ENCODE results near the gene NPC1.

Gene NPC1

GRCh38 chr18:23506393-23506792 lies 79.9 kb downstream of the NPC1 start:
- H3K9me3 ChIP-seq (replicated peaks; ENCODE audit: low read length): no peaks in the 10 kb centered on the region
- H3K27me3 ChIP-seq (ENCODE audit: control insufficient read depth, insufficient read depth, low read length): no peaks in the 10 kb centered on the region
- H3K4me3 ChIP-seq (ENCODE audit: low read length): no peak overlapping the region
- no peak overlapping the region for H3K4me2 ChIP-seq (ENCODE audit: low read length)
- no peak overlapping the region for H3K9ac ChIP-seq (ENCODE audit: low read depth, low read length)
- peaks cover 14% of the 10 kb centered on the region for H3K4me1 ChIP-seq (ENCODE audit: control insufficient read depth, insufficient read depth, low read length)
- peaks cover 32% of the 10 kb centered on the region for H3K36me3 ChIP-seq (ENCODE audit: insufficient read depth, low read length)

GRCh38 chr18:23504720-23505119 lies 81.6 kb downstream of the NPC1 start:
- Histone ChIP-seq H3K4me3 (ENCODE audit: low read length) (peak overlapping the region; percentile 99), H3K4me1 (ENCODE audit: control insufficient read depth, insufficient read depth, low read length) (peaks cover 14% of the 10 kb centered on the region), H3K9ac (ENCODE audit: low read depth, low read length) (peak overlapping the region; percentile 94), H3K9me3 (replicated peaks; ENCODE audit: low read length) (no peaks in the 10 kb centered on the region), H3K36me3 (ENCODE audit: insufficient read depth, low read length) (peaks cover 26% of the 10 kb centered on the region), H3K4me2 (ENCODE audit: low read length) (peak overlapping the region; percentile 99), H3K27me3 (ENCODE audit: control insufficient read depth, insufficient read depth, low read length) (no peaks in the 10 kb centered on the region)

DNA sequence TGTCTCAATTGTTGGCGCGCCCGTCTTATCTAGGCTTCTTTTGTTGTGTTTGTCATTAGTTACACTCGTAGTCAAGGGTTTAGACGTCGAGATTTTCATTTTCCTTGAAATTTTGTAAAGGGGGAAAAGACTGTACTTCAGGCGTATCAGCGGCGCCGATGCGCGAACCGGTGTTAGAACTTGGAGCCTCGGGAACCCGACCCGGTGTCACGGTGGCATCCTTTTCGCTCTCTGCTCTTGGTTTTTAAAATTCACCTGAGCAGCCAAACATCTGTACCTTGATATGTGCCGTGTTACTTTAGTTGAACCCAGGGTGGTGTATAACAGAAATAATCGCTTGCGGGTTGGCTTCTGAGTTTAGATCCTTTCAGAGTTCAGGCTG lies 82.4 kb downstream of the NPC1 start:
- Histone ChIP-seq H3K27me3 (ENCODE audit: control insufficient read depth, insufficient read depth, low read length) (no peaks in the 10 kb centered on the region), H3K9me3 (replicated peaks; ENCODE audit: low read length) (no peaks in the 10 kb centered on the region), H3K4me1 (ENCODE audit: control insufficient read depth, insufficient read depth, low read length) (peaks cover 14% of the 10 kb centered on the region), H3K36me3 (ENCODE audit: insufficient read depth, low read length) (peaks cover 26% of the 10 kb centered on the region), H3K9ac (ENCODE audit: low read depth, low read length) (peak overlapping the region; percentile 94), H3K4me2 (ENCODE audit: low read length) (peak overlapping the region; percentile 99), H3K4me3 (ENCODE audit: low read length) (peak overlapping the region; percentile 99)

DNA sequence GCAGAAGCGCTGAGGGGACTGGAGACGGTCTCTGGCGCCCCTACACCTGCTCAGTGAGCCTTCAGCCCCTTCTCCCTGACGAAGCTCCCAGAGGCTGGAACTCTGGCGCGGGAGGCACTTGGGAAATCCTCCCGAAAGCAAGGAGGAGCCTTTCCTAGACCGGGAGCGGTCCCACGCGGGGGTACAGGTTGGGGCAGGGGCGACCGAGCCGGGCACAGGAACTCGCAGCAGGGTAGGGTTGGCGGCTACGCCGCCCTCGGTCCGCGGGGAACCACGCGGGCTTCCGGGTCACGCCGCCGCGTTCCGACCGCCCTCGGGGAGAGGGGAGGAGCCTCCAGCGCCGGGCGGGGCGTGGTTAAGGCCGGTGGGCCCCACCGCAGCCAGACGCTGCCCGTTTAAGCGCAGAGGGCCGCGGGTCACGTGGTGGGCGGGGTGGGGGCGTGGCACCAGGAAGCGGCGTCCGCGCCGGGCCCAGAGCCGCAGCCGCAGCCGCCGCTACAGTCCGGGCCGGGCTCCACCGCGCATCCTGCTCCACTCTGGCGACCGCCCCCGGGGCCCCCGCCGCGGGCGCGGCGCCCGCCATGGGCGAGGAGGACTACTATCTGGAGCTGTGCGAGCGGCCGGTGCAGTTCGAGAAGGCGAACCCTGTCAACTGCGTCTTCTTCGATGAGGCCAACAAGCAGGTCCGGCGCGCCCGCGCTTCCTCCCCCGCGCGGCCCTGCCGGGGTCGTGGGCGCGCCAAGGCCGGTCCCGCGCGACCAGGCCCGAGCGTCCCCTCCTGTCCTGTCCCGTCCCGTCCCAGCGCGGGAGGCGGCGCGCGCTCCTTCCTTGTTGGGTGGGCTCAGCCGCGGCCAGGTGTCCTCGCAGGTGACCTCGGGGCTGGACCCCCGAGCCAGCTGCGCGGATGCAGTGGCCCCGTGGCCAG lies 83.0 kb downstream of the NPC1 start, which contains the start of gene RMC1:
RMC1 (plus strand) TSS at position 474 of the 925 bp plus-strand sequence; CDS start at position 582, 108 bp downstream.
- Histone ChIP-seq H3K4me1 (ENCODE audit: control insufficient read depth, insufficient read depth, low read length) (peaks cover 14% of the 10 kb centered on the region), H3K9me3 (replicated peaks; ENCODE audit: low read length) (no peaks in the 10 kb centered on the region), H3K4me3 (ENCODE audit: low read length) (peak within 1 kb of the TSS; percentile 99), H3K9ac (ENCODE audit: low read depth, low read length) (peak within 1 kb of the TSS; percentile 94), H3K27me3 (ENCODE audit: control insufficient read depth, insufficient read depth, low read length) (no peaks in the 10 kb centered on the region), H3K4me2 (ENCODE audit: low read length) (peak within 1 kb of the TSS; percentile 99), H3K36me3 (ENCODE audit: insufficient read depth, low read length) (peaks cover 20% of the 10 kb centered on the region)

- peak overlapping the region; percentile 99 for H3K4me3 ChIP-seq (ENCODE audit: low read length)
- peak overlapping the region; percentile 94 for H3K9ac ChIP-seq (ENCODE audit: low read depth, low read length)
- H3K36me3 ChIP-seq (ENCODE audit: insufficient read depth, low read length): peaks cover 13% of the 10 kb centered on the region
- H3K9me3 ChIP-seq (replicated peaks; ENCODE audit: low read length): no peaks in the 10 kb centered on the region
- H3K27me3 ChIP-seq (ENCODE audit: control insufficient read depth, insufficient read depth, low read length): no peaks in the 10 kb centered on the region
- peaks cover 14% of the 10 kb centered on the region for H3K4me1 ChIP-seq (ENCODE audit: control insufficient read depth, insufficient read depth, low read length)
- peak overlapping the region; percentile 99 for H3K4me2 ChIP-seq (ENCODE audit: low read length)
Measured at GRCh38 chr18:23502516-23503037, 83.7 kb downstream of the NPC1 start.

DNA sequence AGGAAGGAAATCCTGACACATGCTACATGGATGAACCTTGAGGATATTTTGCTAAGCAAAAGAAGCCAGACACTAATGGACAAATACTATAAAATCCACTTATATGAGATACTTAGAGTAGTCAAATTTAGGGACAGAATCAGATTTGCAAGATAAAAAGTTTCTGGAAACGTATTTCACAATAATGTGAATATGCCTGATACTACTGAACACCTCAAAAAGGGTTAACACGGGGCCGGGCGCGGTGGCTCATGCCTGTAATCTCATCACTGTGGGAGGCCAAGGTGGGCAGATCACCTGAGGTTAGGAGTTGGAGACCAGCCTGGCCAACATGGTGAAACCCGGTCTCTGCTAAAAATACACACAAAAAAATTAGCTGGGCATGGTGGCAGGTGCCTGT lies 84.7 kb downstream of the NPC1 start:
- no peaks in the 10 kb centered on the region for H3K9me3 ChIP-seq (replicated peaks; ENCODE audit: low read length)
- peaks cover 14% of the 10 kb centered on the region for H3K4me1 ChIP-seq (ENCODE audit: control insufficient read depth, insufficient read depth, low read length)
- no peaks in the 10 kb centered on the region for H3K27me3 ChIP-seq (ENCODE audit: control insufficient read depth, insufficient read depth, low read length)
- H3K36me3 ChIP-seq (ENCODE audit: insufficient read depth, low read length): peaks cover 5% of the 10 kb centered on the region
- no peak overlapping the region for H3K9ac ChIP-seq (ENCODE audit: low read depth, low read length)
- no peak overlapping the region for H3K4me3 ChIP-seq (ENCODE audit: low read length)
- no peak overlapping the region for H3K4me2 ChIP-seq (ENCODE audit: low read length)

GRCh38 chr18:23499291-23499781 lies 87.0 kb downstream of the NPC1 start:
- H3K36me3 ChIP-seq (ENCODE audit: insufficient read depth, low read length): no peaks in the 10 kb centered on the region
- peaks cover 9% of the 10 kb centered on the region for H3K4me1 ChIP-seq (ENCODE audit: control insufficient read depth, insufficient read depth, low read length)
- H3K4me2 ChIP-seq (ENCODE audit: low read length): no peak overlapping the region
- H3K4me3 ChIP-seq (ENCODE audit: low read length): no peak overlapping the region
- no peaks in the 10 kb centered on the region for H3K27me3 ChIP-seq (ENCODE audit: control insufficient read depth, insufficient read depth, low read length)
- no peak overlapping the region for H3K9ac ChIP-seq (ENCODE audit: low read depth, low read length)
- H3K9me3 ChIP-seq (replicated peaks; ENCODE audit: low read length): no peaks in the 10 kb centered on the region

GRCh38 chr18:23498877-23499276 lies 87.4 kb downstream of the NPC1 start:
- H3K27me3 ChIP-seq (ENCODE audit: control insufficient read depth, insufficient read depth, low read length): no peaks in the 10 kb centered on the region
- no peak overlapping the region for H3K4me3 ChIP-seq (ENCODE audit: low read length)
- no peak overlapping the region for H3K4me2 ChIP-seq (ENCODE audit: low read length)
- peaks cover 5% of the 10 kb centered on the region for H3K4me1 ChIP-seq (ENCODE audit: control insufficient read depth, insufficient read depth, low read length)
- no peaks in the 10 kb centered on the region for H3K9me3 ChIP-seq (replicated peaks; ENCODE audit: low read length)
- H3K9ac ChIP-seq (ENCODE audit: low read depth, low read length): no peak overlapping the region
- no peaks in the 10 kb centered on the region for H3K36me3 ChIP-seq (ENCODE audit: insufficient read depth, low read length)

DNA sequence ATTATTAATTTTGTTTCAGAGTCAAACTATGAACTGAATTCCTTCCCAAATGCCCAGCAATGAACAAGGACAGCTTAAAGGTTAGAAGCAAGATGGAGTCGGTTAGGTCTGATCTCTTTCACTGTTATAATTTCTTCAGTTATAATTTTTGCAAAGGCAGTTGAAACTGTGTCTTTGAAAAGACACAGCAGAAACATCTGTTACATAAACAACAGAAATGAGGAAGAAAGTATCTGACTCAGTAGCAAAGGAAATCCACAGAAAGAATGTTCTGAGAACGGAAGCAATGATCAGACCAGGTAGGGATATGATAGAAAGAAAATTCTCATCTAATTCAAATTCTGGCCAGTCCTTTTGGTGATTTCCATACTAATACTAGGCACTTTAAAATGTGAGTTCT lies 88.2 kb downstream of the NPC1 start:
- Histone ChIP-seq H3K27me3 (ENCODE audit: control insufficient read depth, insufficient read depth, low read length) (no peaks in the 10 kb centered on the region), H3K9ac (ENCODE audit: low read depth, low read length) (no peak overlapping the region), H3K36me3 (ENCODE audit: insufficient read depth, low read length) (no peaks in the 10 kb centered on the region), H3K4me2 (ENCODE audit: low read length) (no peak overlapping the region), H3K9me3 (replicated peaks; ENCODE audit: low read length) (no peaks in the 10 kb centered on the region), H3K4me1 (ENCODE audit: control insufficient read depth, insufficient read depth, low read length) (peaks cover 5% of the 10 kb centered on the region), H3K4me3 (ENCODE audit: low read length) (no peak overlapping the region)

- H3K36me3 ChIP-seq (ENCODE audit: insufficient read depth, low read length): no peaks in the 10 kb centered on the region
- no peaks in the 10 kb centered on the region for H3K9me3 ChIP-seq (replicated peaks; ENCODE audit: low read length)
- H3K4me1 ChIP-seq (ENCODE audit: control insufficient read depth, insufficient read depth, low read length): no peaks in the 10 kb centered on the region
- H3K4me3 ChIP-seq (ENCODE audit: low read length): no peak overlapping the region
- H3K27me3 ChIP-seq (ENCODE audit: control insufficient read depth, insufficient read depth, low read length): no peaks in the 10 kb centered on the region
- no peak overlapping the region for H3K4me2 ChIP-seq (ENCODE audit: low read length)
- H3K9ac ChIP-seq (ENCODE audit: low read depth, low read length): no peak overlapping the region
Measured at GRCh38 chr18:23495723-23496440, 90.4 kb downstream of the NPC1 start.

DNA sequence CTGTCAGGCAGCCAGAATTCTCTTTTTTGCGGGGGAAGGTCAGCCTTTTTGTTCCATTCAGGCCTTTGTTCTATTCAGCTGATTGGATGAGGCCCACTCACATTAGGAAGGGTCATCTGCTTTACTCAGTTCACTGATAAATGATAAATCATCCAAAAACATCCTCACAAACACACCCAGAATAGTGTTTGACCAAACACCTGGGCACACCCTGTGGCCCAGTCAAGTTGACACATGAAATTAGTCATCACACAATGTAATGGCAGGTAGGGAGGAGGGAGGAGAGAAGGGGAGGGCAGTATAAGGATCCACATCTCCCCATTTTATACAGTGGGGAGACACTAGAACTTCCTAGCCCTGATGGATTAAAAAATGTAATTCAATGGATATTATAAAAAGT lies 91.3 kb downstream of the NPC1 start:
- Histone ChIP-seq H3K4me3 (ENCODE audit: low read length) (no peak overlapping the region), H3K4me2 (ENCODE audit: low read length) (no peak overlapping the region), H3K9me3 (replicated peaks; ENCODE audit: low read length) (no peaks in the 10 kb centered on the region), H3K4me1 (ENCODE audit: control insufficient read depth, insufficient read depth, low read length) (no peaks in the 10 kb centered on the region), H3K9ac (ENCODE audit: low read depth, low read length) (no peak overlapping the region), H3K36me3 (ENCODE audit: insufficient read depth, low read length) (no peaks in the 10 kb centered on the region), H3K27me3 (ENCODE audit: control insufficient read depth, insufficient read depth, low read length) (no peaks in the 10 kb centered on the region)

All from skeletal muscle satellite cell (primary cell).